ENCODE data around the gene HDAC10.

The HDAC10 gene, protein sequence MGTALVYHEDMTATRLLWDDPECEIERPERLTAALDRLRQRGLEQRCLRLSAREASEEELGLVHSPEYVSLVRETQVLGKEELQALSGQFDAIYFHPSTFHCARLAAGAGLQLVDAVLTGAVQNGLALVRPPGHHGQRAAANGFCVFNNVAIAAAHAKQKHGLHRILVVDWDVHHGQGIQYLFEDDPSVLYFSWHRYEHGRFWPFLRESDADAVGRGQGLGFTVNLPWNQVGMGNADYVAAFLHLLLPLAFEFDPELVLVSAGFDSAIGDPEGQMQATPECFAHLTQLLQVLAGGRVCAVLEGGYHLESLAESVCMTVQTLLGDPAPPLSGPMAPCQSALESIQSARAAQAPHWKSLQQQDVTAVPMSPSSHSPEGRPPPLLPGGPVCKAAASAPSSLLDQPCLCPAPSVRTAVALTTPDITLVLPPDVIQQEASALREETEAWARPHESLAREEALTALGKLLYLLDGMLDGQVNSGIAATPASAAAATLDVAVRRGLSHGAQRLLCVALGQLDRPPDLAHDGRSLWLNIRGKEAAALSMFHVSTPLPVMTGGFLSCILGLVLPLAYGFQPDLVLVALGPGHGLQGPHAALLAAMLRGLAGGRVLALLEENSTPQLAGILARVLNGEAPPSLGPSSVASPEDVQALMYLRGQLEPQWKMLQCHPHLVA

DNA sequence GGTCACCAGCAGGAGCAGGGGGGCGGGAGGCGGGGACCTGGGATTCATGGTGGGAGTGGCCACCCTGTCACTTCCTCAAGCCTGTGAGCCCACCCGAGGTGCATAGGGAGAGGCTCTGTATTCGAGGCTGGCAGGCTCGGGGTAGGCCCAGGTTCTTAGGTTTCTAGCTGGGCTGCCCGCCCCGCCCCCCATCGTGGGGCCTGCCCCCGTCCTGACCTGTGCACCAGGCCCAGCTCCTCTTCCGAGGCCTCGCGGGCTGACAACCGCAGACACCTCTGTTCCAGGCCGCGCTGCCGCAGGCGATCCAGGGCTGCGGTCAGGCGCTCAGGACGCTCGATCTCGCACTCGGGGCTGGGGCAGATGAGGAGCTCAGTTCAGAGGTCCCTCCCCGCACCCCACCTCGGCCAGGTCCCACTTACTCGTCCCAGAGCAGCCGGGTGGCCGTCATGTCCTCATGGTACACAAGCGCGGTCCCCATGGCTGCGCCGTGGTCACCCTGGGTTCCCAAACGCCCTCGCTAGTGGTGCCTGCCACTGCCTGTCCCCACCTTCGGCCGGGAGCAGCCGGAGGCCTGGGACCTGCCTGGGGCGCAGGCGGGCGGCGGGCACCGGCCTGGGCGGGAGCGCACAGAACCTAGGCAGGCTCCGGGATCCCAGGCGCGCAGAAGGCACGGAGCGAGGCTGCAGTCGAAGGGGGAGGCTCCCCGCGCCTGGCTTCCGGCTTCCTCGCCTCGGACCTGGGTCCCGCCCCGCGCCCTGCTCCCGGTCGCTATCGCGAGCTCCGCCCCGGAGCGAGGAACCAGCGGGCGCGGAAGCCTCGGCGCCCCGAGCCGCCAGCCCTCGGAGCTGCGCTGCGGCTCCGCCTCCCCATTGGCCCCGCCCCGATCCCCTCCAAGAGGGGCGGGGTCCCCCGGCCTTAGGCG lies at the start of gene HDAC10:
HDAC10 (minus strand) TSS at position 711 of the 922 bp plus-strand sequence; CDS start at position 478, 233 bp downstream.
- peak within 1 kb of the TSS; percentile 76 for H3K27ac Mint-ChIP-seq
- H3K9me3 Mint-ChIP-seq, result no peaks in the 10 kb centered on the region
- no peaks in the 10 kb centered on the region for H3K27me3 Mint-ChIP-seq (ENCODE audit: low read depth)
- H3K4me1 Mint-ChIP-seq (ENCODE audit: low read depth), result peaks cover 8% of the 10 kb centered on the region
- H3K36me3 Mint-ChIP-seq (ENCODE audit: low read depth), result peaks cover 8% of the 10 kb centered on the region
- peak within 1 kb of the TSS; percentile 84 for H3K4me3 Mint-ChIP-seq

DNA sequence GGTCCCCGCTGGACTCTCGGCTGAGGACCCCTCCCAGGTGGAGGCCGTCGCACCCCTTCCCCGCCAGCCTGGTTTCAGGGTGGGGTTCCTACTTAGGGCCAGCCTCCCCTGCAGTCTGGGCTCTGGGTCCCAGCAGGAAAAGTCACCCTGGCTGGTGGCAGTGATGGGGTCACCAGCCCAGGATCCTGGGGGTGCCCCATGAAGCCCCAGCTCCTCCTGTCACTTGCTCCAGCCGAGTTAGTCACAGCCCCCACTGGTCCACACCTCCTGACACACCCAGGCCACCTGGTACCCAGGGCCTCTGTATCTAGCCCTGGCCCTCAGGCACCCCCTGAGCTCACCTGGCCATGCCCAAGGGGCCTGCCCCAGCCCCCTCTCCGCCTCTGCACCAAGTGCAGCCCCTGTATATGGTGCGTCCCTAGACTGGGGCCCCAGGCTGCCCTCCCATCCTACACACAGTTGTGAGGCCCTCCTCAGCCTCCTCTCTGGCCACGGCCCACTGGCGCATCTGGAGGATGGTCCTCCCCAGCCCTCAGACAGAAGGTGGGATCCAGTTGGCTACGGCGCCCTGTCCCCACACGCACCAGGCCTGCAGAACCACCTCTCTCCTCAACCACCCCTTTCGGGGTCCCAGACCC lies 49.7 kb upstream of the HDAC10 start:
- Mint-ChIP-seq H3K9me3 (no peaks in the 10 kb centered on the region), H3K27ac (no peak overlapping the region), H3K36me3 (ENCODE audit: low read depth) (no peaks in the 10 kb centered on the region), H3K27me3 (ENCODE audit: low read depth) (peaks cover 15% of the 10 kb centered on the region), H3K4me3 (no peak overlapping the region), H3K4me1 (ENCODE audit: low read depth) (peaks cover 2% of the 10 kb centered on the region)

DNA sequence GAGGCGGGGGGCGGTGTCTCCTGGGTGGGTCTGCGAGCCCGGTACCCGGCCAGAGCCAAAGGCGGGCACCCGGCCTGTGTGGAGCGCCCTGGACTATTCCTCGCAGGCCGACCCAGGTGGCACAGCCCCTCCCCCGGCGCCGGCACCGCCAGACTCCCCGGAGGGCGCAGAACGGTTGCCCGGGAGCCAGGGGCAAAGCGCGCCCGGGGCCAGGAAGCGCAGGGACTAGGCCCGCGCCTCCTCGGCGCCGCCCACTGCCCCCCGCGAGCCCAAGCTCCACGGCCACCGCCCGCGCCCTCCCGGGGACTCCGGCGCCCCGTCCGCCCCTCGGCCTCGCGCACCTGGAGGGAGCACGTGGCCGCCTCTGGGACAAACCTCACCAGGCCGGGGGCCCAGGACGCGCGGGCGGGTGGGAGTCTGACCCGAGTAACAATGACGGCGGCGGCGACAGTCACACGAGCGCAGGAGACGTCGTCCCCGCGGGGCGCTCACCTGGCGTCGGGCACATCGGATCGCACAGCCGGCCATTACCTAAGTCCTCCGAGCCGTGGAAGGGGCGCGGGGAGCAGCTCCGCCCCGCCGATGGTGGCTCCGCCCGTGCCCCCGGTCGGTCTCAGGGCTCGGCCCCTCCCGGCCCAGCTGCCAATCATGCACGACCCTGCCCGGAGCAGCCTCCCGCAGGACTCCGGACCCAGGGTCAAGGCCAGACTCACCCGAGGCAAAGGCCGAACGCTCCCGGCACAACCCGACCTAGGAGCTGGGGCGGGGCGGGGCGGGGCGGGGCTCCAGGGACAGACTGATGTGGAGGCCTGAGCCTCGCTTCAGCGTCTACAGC lies 48.9 kb upstream of the HDAC10 start:
- no peaks in the 10 kb centered on the region for H3K9me3 Mint-ChIP-seq
- peaks cover 2% of the 10 kb centered on the region for H3K4me1 Mint-ChIP-seq (ENCODE audit: low read depth)
- H3K27ac Mint-ChIP-seq, result no peak overlapping the region
- no peak overlapping the region for H3K4me3 Mint-ChIP-seq
- H3K27me3 Mint-ChIP-seq (ENCODE audit: low read depth), result peaks cover 16% of the 10 kb centered on the region
- H3K36me3 Mint-ChIP-seq (ENCODE audit: low read depth), result no peaks in the 10 kb centered on the region

DNA sequence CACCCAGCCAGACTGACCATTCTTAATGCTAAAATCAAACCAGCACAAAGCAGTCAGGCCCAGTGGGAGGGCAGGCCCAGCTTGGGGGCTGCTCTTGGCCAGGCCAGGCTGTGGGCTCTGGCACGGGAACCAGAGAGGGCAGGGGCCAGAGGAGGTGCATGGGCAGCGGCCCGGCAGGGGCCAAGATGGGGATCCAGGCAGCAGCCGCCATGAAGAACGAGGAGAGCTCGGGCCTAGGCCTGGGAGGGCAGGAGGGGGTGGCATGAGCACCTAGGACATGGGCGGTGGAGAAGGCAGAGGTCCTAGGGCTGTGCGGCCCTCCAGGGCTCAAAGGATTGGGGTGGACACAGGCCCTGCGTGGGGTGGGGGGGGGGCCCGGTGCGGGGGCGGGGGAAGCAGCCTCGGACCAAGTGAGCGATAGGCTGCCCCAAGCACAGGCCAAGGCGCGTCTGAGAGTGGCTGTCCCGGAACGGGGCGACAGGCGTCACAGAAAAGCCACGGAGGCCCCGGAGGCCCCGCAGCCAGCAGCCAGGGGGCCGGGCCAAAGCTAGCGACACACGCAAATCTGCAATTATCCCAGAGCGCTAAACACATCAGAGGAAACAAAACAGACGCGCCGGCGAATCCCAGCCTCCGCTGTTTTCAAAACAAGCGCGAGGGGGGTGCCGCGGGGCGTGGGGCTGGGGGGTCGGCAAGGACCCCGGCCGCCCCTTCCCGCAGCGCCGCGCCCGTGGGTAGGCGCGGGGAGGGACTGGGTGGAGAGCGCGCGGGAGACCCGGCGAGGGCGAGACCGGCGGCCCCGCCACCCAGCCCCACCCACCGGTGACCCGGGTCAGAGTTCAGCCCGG lies 48.1 kb upstream of the HDAC10 start:
- Mint-ChIP-seq H3K4me1 (ENCODE audit: low read depth) (no peaks in the 10 kb centered on the region), H3K4me3 (no peak overlapping the region), H3K36me3 (ENCODE audit: low read depth) (no peaks in the 10 kb centered on the region), H3K27ac (no peak overlapping the region), H3K9me3 (no peaks in the 10 kb centered on the region), H3K27me3 (ENCODE audit: low read depth) (peaks cover 16% of the 10 kb centered on the region)

DNA sequence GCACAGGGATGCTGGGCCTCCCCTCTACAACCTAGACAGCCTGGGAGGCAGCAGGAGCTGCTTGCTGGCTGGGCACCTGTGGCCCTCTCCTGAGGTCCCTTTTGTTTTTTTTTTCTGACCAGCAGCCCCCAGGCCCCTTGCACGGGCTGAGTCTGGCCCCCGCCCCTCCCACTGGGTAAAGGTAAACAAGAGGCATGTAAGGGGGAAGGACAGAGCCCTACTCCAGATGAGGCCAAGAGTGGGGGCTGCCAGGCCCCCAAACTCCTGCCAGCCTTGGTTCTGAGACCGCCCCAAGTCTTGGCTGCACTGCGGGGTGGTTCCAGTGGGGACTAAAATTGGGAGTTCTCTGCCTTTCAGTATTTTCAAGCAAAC lies 47.2 kb upstream of the HDAC10 start:
- no peak overlapping the region for H3K4me3 Mint-ChIP-seq
- no peaks in the 10 kb centered on the region for H3K9me3 Mint-ChIP-seq
- H3K27me3 Mint-ChIP-seq (ENCODE audit: low read depth), result peaks cover 16% of the 10 kb centered on the region
- no peak overlapping the region for H3K27ac Mint-ChIP-seq
- H3K4me1 Mint-ChIP-seq (ENCODE audit: low read depth), result no peaks in the 10 kb centered on the region
- H3K36me3 Mint-ChIP-seq (ENCODE audit: low read depth), result no peaks in the 10 kb centered on the region

DNA sequence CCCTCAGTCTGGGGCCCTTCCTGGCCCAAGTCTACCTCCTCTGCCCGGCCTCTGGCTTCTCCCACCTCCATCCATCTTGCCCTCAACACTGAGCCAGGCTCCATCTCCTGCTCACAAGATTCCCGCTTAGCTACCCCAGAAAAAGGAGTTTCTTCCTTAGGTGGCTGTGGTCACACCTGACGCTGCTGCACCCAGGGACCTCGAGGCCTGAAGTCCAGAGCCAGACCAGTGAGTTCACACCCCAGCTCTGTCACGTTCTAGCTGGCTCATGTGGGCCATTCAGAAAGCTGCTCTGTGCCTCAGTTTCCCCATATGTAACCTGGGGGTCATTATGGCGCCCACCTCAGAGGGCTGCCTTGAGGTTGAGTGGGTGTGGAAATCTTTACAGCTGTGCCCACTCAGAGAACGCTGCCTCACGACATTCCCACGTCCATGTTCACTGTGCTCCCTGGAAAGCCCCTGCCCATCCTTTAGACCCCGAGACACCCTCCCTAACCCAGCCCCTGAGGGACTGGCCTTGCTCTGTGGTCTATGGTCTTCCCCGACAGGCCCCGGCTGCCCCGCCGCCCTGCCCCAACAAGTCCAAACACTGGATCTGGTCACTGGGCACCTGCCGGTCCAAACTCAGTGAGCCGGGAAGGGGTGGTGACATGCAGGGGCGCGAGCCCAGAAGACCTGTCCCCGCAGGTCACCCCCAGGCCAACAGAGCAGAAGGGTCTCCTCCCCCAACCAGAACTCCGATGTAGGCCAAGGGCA lies 46.6 kb upstream of the HDAC10 start:
- Mint-ChIP-seq H3K36me3 (ENCODE audit: low read depth) (peaks cover 1% of the 10 kb centered on the region), H3K27me3 (ENCODE audit: low read depth) (peaks cover 20% of the 10 kb centered on the region), H3K9me3 (no peaks in the 10 kb centered on the region), H3K27ac (no peak overlapping the region), H3K4me3 (no peak overlapping the region), H3K4me1 (ENCODE audit: low read depth) (peaks cover 3% of the 10 kb centered on the region)

DNA sequence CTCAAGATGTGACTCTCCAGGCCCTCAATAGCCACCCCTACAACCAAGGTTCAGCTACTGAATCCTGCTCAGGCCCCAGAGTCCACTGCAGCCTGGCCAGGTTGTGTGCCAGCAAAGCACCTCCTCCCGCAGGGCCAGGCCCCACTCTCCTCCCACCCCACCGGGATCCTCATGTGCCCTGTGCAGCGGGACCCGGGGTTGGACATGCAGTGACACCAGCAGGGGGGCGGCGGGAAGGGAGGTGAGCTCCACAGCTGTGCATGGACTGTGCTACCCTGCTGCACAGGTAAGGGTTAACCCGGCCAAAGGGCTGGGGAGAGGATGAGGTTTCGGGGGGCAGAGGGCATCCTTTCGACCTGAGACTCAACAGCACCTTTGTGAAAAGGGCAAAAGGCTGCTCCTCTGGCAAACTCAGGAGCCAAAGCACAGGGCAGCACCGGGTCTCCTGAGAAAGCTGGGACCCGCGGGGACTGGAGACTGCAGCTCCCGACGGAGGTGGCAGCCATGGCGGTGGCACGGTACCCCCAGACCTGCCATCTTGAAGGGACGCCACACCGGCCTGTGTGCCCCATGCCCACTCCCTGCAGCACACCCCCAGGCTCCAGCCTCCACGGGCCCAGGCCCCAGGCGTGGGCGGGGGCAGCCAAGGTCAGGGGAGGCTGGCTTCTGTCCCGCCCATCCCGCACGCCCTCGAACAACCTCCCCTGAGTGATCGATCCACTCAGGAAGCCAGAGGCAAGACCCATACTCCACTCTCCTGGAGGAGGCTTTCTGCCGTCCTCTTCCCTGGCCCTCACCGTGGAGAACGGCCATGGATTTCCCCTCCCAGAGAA lies 45.8 kb upstream of the HDAC10 start:
- Mint-ChIP-seq H3K36me3 (ENCODE audit: low read depth) (peaks cover 4% of the 10 kb centered on the region), H3K27ac (no peak overlapping the region), H3K27me3 (ENCODE audit: low read depth) (peaks cover 28% of the 10 kb centered on the region), H3K4me1 (ENCODE audit: low read depth) (peaks cover 7% of the 10 kb centered on the region), H3K9me3 (no peaks in the 10 kb centered on the region), H3K4me3 (no peak overlapping the region)

DNA sequence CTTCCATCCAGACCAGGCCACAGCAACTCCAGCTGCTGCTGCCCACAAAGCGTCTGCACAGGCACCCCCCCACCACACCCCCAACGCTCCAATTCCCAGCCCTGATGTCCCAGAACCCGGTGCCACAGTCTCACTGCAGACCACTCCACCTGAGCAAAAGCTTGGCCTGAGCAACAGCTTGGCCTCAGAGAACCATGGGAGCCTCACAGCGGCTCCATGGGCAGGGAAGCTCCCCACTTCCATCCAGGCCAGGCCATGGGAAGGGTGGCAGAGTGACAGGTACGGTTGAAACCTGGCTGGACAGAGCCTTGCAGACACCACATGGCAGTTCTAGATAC lies 43.2 kb upstream of the HDAC10 start:
- H3K9me3 Mint-ChIP-seq, result no peaks in the 10 kb centered on the region

DNA sequence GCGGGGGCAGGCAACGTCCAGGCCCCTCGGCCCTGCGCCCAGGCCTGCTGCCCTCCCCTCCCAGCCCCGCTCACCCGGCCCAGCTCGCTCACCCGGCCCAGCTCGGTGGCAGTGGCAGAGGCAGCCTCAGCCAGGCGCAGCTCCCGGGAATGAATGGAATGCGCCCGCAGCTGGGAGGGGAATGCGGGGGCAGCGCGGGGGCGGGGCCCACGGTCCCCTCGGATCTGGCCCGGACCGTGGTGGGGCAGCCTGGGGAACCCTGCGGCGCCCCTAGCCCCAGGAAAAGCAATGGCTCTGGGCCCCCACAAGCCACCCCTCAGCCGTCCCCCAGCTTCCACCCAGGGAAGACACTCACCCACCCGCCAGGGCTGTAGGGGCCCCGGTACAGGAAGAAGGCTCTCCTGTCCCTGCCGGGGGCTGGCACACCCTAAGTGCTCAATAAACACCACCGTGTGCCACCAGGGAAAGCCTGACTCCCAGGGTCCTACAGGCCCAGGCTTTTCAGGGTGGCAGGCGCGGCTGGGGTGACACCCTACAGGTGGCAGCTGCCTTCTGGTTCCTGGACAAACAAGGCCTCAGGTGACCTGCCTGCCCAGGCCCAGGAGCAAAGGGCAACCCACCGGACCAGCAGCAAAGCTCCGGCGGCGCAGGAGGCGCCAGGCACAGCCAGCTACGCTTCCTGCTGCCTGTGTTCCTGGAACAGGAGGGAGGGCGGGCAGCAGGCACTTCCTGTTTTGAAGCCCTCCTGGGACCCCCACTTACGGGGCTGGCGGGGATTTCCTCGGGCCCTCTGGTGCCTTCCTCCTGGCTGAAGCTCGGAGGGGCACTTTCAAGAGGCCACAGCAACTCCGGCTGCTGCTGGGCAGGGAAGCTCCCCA lies 42.6 kb upstream of the HDAC10 start:
- Mint-ChIP-seq H3K4me3 (no peak overlapping the region), H3K27me3 (ENCODE audit: low read depth) (peaks cover 21% of the 10 kb centered on the region), H3K9me3 (no peaks in the 10 kb centered on the region), H3K27ac (no peak overlapping the region), H3K36me3 (ENCODE audit: low read depth) (peaks cover 4% of the 10 kb centered on the region), H3K4me1 (ENCODE audit: low read depth) (peaks cover 7% of the 10 kb centered on the region)

More for the DNA sequence above, 43.2 kb upstream of the HDAC10 start:
- H3K36me3 Mint-ChIP-seq (ENCODE audit: low read depth), result peaks cover 4% of the 10 kb centered on the region
- no peak overlapping the region for H3K27ac Mint-ChIP-seq
- no peak overlapping the region for H3K4me3 Mint-ChIP-seq
- H3K27me3 Mint-ChIP-seq (ENCODE audit: low read depth), result peaks cover 24% of the 10 kb centered on the region
- peaks cover 7% of the 10 kb centered on the region for H3K4me1 Mint-ChIP-seq (ENCODE audit: low read depth)

DNA sequence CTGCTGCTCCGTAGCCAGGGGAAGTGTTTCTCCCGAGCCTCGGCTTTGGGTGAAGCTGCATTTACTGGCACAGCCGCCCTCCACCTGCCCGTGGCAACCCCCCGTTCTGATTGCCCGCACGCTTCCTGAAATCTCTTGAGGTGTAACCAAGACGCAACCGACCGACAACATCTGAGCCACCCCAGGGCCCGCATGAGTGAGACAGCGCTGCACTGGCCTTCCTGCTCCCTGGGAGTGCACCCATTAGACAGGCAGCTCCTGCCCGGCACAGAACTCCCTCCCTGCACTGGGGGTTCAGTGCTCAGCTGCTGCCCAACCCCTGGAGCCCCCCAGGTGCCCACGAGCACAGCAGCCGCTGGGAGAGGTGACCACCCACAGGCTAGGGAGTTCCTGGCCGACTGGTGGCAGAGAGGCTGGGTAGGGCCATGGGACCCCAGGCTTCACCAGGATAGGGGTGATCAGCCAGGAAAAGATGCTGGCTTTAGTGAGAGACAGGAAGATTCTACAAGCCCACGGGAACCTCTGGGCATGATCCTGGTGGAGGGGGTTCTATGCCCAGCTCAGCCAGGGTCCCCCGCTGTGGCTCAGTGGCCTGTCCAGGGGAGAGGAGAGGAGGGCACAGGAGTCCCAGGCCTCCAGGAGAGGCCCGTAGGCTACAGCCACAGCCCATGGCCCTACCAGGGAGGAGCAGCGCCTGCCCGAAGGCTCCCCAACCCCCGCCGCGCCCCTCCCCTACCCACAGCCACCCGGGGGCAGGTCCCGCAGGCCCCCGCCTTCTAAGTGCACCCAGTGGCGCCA lies 41.8 kb upstream of the HDAC10 start:
- Mint-ChIP-seq H3K36me3 (ENCODE audit: low read depth) (peaks cover 4% of the 10 kb centered on the region), H3K4me1 (ENCODE audit: low read depth) (peaks cover 7% of the 10 kb centered on the region), H3K9me3 (no peaks in the 10 kb centered on the region), H3K27me3 (ENCODE audit: low read depth) (peaks cover 18% of the 10 kb centered on the region), H3K4me3 (peak overlapping the region; percentile 48), H3K27ac (peak overlapping the region; percentile 70)

All from T-helper 1 cell treated with Interleukin-12 subunit alpha and Interleukin-12 subunit beta and Interleukin-4 antibody, amounts not matched to agents 30 μg/mL and 1 μg/mL, for 36 hours (primary cell).